Breast epithelium (tissue), 3 donors: ENCODE data around the gene RRP1.

ENCODE experiments used
- CTCF ChIP-seq, 3 donors: fragments of 450-650 bp; IDR thresholded peaks; one replicate each; pipeline ENCODE4 v1.5.1; 2016 to 2017; ENCODE audit warnings: antibody characterized with exemption in 3 of 3, mild to moderate bottlenecking in 3 of 3, moderate library complexity in 3 of 3
- POLR2A ChIP-seq: fragments of 450-650 bp; IDR thresholded peaks from one replicate; pipeline ENCODE4 v1.6.1; 2016; ENCODE audit warnings: antibody characterized with exemption, mild to moderate bottlenecking, moderate library complexity

GRCh38 chr21:43799301-43799840 lies 10.0 kb downstream of the RRP1 start:
- TF ChIP-seq CTCF (IDR thresholded peaks at IDR 0.05): no peak
- TF ChIP-seq POLR2A: no peak
